T-cell (primary cell): ENCODE data around the gene PPP3CA. TPM values are rescaled to one million over a fixed set of nuclear protein-coding genes. Genes with fewer than 3 reads are reported as not detected.
A peak's percentile ranks its signal among the peaks of the same experiment; 100 is the strongest.
"Not testable (repeated sequence)": the region's sequence is repeated elsewhere in the genome, so short reads cannot be mapped to it uniquely, and the experiment has no call there.

Source experiments
- ATAC-seq, 4 experiments: fragments of 200-7000 bp in 3 of 4; fragments of 150-1000 bp in 1 of 4; cut with Tn5 transposase; replicated peaks in 1 of 4; 1 replicate in 3 of 4; 2 replicates in 1 of 4; pipeline ENCODE4 v1.10.0; 2021; ENCODE audit warnings: moderate library complexity in 3 of 4, mild to moderate bottlenecking in 2 of 4, moderate number of reproducible peaks in 1 of 4
- CTCF ChIA-PET, 2 donors: fragments of 300-600 bp; sonication (Branson Sonifier 250); formaldehyde crosslinking; loops; one replicate each; lab custom pipeline; 2022; ENCODE audit warnings: antibody characterized with exemption in 2 of 2; lab: Charles Lee
- POLR2A ChIA-PET, 2 donors: fragments of 300-600 bp; sonication (Branson Sonifier 250); formaldehyde crosslinking; loops; one replicate each; lab custom pipeline; 2022; ENCODE audit warnings: antibody characterized with exemption in 2 of 2; lab: Charles Lee
- DNase-seq, 35 experiments: peaks; one replicate each; pipeline versions ENCODE4 v3.0.0 to v3.0.0-alpha.2; 2013 to 2023
- H3K27ac ChIP-seq: one replicate; pipeline ENCODE4 v1.5.1; 2013; ENCODE audit warnings: low read length
- H3K27me3 ChIP-seq, 2 experiments: replicated peaks in 1 of 2; 1 replicate in 1 of 2; 2 replicates in 1 of 2; pipeline versions ENCODE4 v1.6.1 to v1.7.0; 2013; ENCODE audit warnings: low read length in 1 of 2, mixed read lengths in 1 of 2; ENCODE audit not compliant: control insufficient read depth in 2 of 2, insufficient read depth in 2 of 2; ENCODE audit errors: extremely low read depth in 1 of 2
- H3K36me3 ChIP-seq, 2 donors: 1 replicate in 1 of 2; 2 replicates in 1 of 2; pipeline versions ENCODE4 v1.6.1 to v1.7.0; 2013; ENCODE audit warnings: low read length in 1 of 2; ENCODE audit not compliant: control insufficient read depth in 2 of 2, insufficient read depth in 1 of 2; ENCODE audit errors: extremely low read depth in 1 of 2
- H3K4me1 ChIP-seq, 2 experiments: 1 replicate in 1 of 2; 2 replicates in 1 of 2; pipeline versions ENCODE4 v1.6.1 to v1.7.0; 2013; ENCODE audit warnings: low read length in 2 of 2, mixed read lengths in 1 of 2; ENCODE audit not compliant: insufficient read depth in 2 of 2, control insufficient read depth in 1 of 2; ENCODE audit errors: extremely low read depth in 1 of 2
- H3K4me3 ChIP-seq, 2 donors: 1 replicate in 1 of 2; 2 replicates in 1 of 2; pipeline versions ENCODE4 v1.5.1 to v1.7.0; 2013; ENCODE audit warnings: mild to moderate bottlenecking in 2 of 2, low read length in 1 of 2, moderate library complexity in 1 of 2; ENCODE audit not compliant: control insufficient read depth in 1 of 2; ENCODE audit errors: extremely low read depth in 1 of 2
- H3K9me3 ChIP-seq: 2 replicates; pipeline ENCODE4 v1.7.0; 2013
- H3K27ac Mint-ChIP-seq, 2 donors: one replicate each; pipeline ENCODE4 v1.8.0; 2020 to 2021; ENCODE audit warnings: mild to moderate bottlenecking in 2 of 2, mixed read lengths in 2 of 2
- H3K27me3 Mint-ChIP-seq, 2 donors: one replicate each; pipeline ENCODE4 v1.8.0; 2021 to 2022; ENCODE audit warnings: mixed read lengths in 2 of 2
- H3K36me3 Mint-ChIP-seq: one replicate; pipeline ENCODE4 v1.8.0; 2021; ENCODE audit warnings: mixed read lengths
- H3K4me1 Mint-ChIP-seq, 3 donors: one replicate each; pipeline ENCODE4 v1.8.0; 2020 to 2022; ENCODE audit warnings: mixed read lengths in 3 of 3, mild to moderate bottlenecking in 1 of 3
- H3K4me3 Mint-ChIP-seq, 3 donors: one replicate each; pipeline ENCODE4 v1.8.0; 2020 to 2022; ENCODE audit warnings: mild to moderate bottlenecking in 3 of 3, mixed read lengths in 3 of 3, moderate library complexity in 3 of 3
- H3K9me3 Mint-ChIP-seq, 3 donors: one replicate each; pipeline ENCODE4 v1.8.0; 2020 to 2022; ENCODE audit warnings: mixed read lengths in 3 of 3
- WGBS: methylation state at CpG from one replicate; pipeline ENCODE4 v1.1.5; 2013; ENCODE audit warnings: missing lambda C conversion rate; ENCODE audit not compliant: insufficient coverage; 5-methylcytosine and 5-hydroxymethylcytosine counted together
- total RNA-seq, 35 experiments: library from RNA in 6 of 35; stranded (reverse) in 6 of 35; fragments of 120-200 nt in 1 of 35; gene quantifications; one replicate each; pipeline versions ENCODE4 v1.2.1 to v1.2.4 and lab custom pipeline; 2013 to 2026

Gene PPP3CA
- total RNA-seq, 5 donors from 2014 or later (not counting 1 experiment from before 2014, with no cell fraction given) = 28.2 to 35.7 (median 33.5) TPM

GRCh38 chr4:101141230-101141629, 206.1 kb downstream of the PPP3CA start:
- Histone ChIP-seq H3K4me1 (no peaks in the 10 kb centered on the region), H3K27ac (no peak overlapping the region), H3K9me3 (no peaks in the 10 kb centered on the region), H3K27me3 (no peaks in the 10 kb centered on the region), H3K4me3 (no peak overlapping the region), H3K36me3 (no peaks in the 10 kb centered on the region)
- Mint-ChIP-seq H3K27me3 (no peaks in the 10 kb centered on the region), H3K36me3 (peaks cover 5% of the 10 kb centered on the region), H3K27ac (no peak overlapping the region), H3K4me3 (no peak overlapping the region), H3K4me1 (peaks cover 47 to 62% (median 55%) of the 10 kb centered on the region in 3 donors), H3K9me3 (no peaks in the 10 kb centered on the region)
- 92% methylated on average over 5 of the region's 5 CpGs for WGBS
- POLR2A ChIA-PET = no interaction called here
- ATAC-seq (no peak), DNase-seq (no peak)
- CTCF ChIA-PET = no interaction called here

GRCh38 chr4:101140228-101140627, 207.1 kb downstream of the PPP3CA start:
- Histone ChIP-seq H3K4me3 (no peak overlapping the region), H3K9me3 (no peaks in the 10 kb centered on the region), H3K27me3 (no peaks in the 10 kb centered on the region), H3K4me1 (no peaks in the 10 kb centered on the region), H3K36me3 (no peaks in the 10 kb centered on the region), H3K27ac (no peak overlapping the region)
- DNase-seq = no peak
- POLR2A ChIA-PET = interaction anchor here in 1 of 2 donors (0.5 kb wide), 1 partner anchor 1202 kb away, joined by 3 read pairs; no protein-coding TSS in a partner anchor
- no peak for ATAC-seq
- peaks cover 53 to 67% (median 63%) of the 10 kb centered on the region in 3 donors for H3K4me1 Mint-ChIP-seq
- peaks cover 5% of the 10 kb centered on the region for H3K36me3 Mint-ChIP-seq
- CTCF ChIA-PET = no interaction called here
- no peaks in the 10 kb centered on the region for H3K9me3 Mint-ChIP-seq
- H3K4me3 Mint-ChIP-seq = no peak overlapping the region
- no peaks in the 10 kb centered on the region for H3K27me3 Mint-ChIP-seq
- H3K27ac Mint-ChIP-seq = no peak overlapping the region

GRCh38 chr4:101136373-101137370, 210.7 kb downstream of the PPP3CA start:
- ATAC-seq = no peak
- H3K9me3 ChIP-seq = no peaks in the 10 kb centered on the region
- no peaks in the 10 kb centered on the region for H3K27me3 ChIP-seq
- no peak overlapping the region for H3K4me3 ChIP-seq
- CTCF ChIA-PET = interaction anchor here (0.6 to 1.0 kb wide), 3 partner anchors 12 to 48 kb away, joined by 3 to 8 read pairs (median 6); no protein-coding TSS in a partner anchor
- Mint-ChIP-seq H3K4me3 (peak overlapping the region in 2 of 3 donors; percentile 13 to 44), H3K27ac (peak overlapping the region in 1 of 2 donors; percentile 9), H3K9me3 (peaks cover 0 to 9% (median 4%) of the 10 kb centered on the region in 3 donors), H3K4me1 (peaks cover 36 to 60% (median 52%) of the 10 kb centered on the region in 3 donors), H3K27me3 (no peaks in the 10 kb centered on the region), H3K36me3 (peaks cover 21% of the 10 kb centered on the region)
- no peaks in the 10 kb centered on the region for H3K36me3 ChIP-seq
- no peak for DNase-seq
- POLR2A ChIA-PET = interaction anchor here in 1 of 2 donors (0.6 kb wide), 1 partner anchor 12 kb away, joined by 3 read pairs; no protein-coding TSS in a partner anchor
- H3K4me1 ChIP-seq = no peaks in the 10 kb centered on the region
- 100% methylated on average over 6 of the region's 8 CpGs for WGBS
- no peak overlapping the region for H3K27ac ChIP-seq

GRCh38 chr4:101135371-101136010, 211.8 kb downstream of the PPP3CA start:
- Histone ChIP-seq H3K27me3 (no peaks in the 10 kb centered on the region), H3K4me1 (no peaks in the 10 kb centered on the region), H3K36me3 (no peaks in the 10 kb centered on the region), H3K27ac (no peak overlapping the region), H3K4me3 (no peak overlapping the region), H3K9me3 (no peaks in the 10 kb centered on the region)
- peak overlapping the region; percentile 26 to 28 for H3K27ac Mint-ChIP-seq
- no peak for ATAC-seq
- ChIA-PET POLR2A (interaction anchor here in 1 of 2 donors (0.6 to 0.7 kb wide), 2 partner anchors 32 to 826 kb away, joined by 3 to 5 read pairs; no protein-coding TSS in a partner anchor), CTCF (interaction anchor here (0.6 to 1.0 kb wide), 7 partner anchors 11 to 1837 kb away, joined by 3 to 8 read pairs (median 4); no protein-coding TSS in a partner anchor)
- peak overlapping the region; percentile 34 to 57 (median 44) for H3K4me3 Mint-ChIP-seq
- WGBS = 100% methylated on average over 1 of the region's 3 CpGs
- H3K36me3 Mint-ChIP-seq = peaks cover 17% of the 10 kb centered on the region
- no peak for DNase-seq
- H3K9me3 Mint-ChIP-seq = peaks cover 0 to 10% (median 4%) of the 10 kb centered on the region in 3 donors
- no peaks in the 10 kb centered on the region for H3K27me3 Mint-ChIP-seq
- peaks cover 36 to 57% (median 49%) of the 10 kb centered on the region in 3 donors for H3K4me1 Mint-ChIP-seq

GRCh38 chr4:101131058-101131457, 216.3 kb downstream of the PPP3CA start:
- POLR2A ChIA-PET = interaction anchor here in 1 of 2 donors (0.7 kb wide), 1 partner anchor 986 kb away, joined by 8 read pairs; no protein-coding TSS in a partner anchor
- H3K27me3 ChIP-seq, H3K9me3 ChIP-seq, H3K36me3 ChIP-seq, H3K27ac Mint-ChIP-seq, H3K27ac ChIP-seq, CTCF ChIA-PET, H3K4me3 ChIP-seq, ATAC-seq, DNase-seq, H3K4me3 Mint-ChIP-seq, H3K4me1 ChIP-seq, H3K27me3 Mint-ChIP-seq: not testable (repeated sequence)
- H3K36me3 Mint-ChIP-seq = peaks cover 28% of the 10 kb centered on the region
- H3K9me3 Mint-ChIP-seq = peaks cover 4 to 10% (median 7%) of the 10 kb centered on the region in 3 donors
- H3K4me1 Mint-ChIP-seq = peaks cover 29 to 57% (median 31%) of the 10 kb centered on the region in 3 donors
- 100% methylated on average over 1 of the region's 5 CpGs for WGBS

GRCh38 chr4:101128898-101129297, 218.4 kb downstream of the PPP3CA start:
- H3K4me3 Mint-ChIP-seq, H3K27me3 Mint-ChIP-seq, CTCF ChIA-PET, H3K4me3 ChIP-seq, H3K27me3 ChIP-seq, H3K36me3 ChIP-seq, DNase-seq, H3K9me3 ChIP-seq, H3K27ac Mint-ChIP-seq, H3K27ac ChIP-seq, ATAC-seq, H3K4me1 ChIP-seq, POLR2A ChIA-PET, H3K9me3 Mint-ChIP-seq: not testable (repeated sequence)
- WGBS = 75% methylated on average over 1 of the region's 1 CpG
- H3K36me3 Mint-ChIP-seq = peaks cover 28% of the 10 kb centered on the region
- H3K4me1 Mint-ChIP-seq = peaks cover 26 to 52% (median 32%) of the 10 kb centered on the region in 3 donors
